CD4-positive, alpha-beta T cell treated with Interleukin-6 at 100 ng/mL for 8 hours (primary cell): Measurements from ENCODE around the gene PFN1.

ENCODE experiments used
- DNase-seq: peaks from one replicate; pipeline ENCODE4 v3.0.0-alpha.2; 2020; ENCODE audit warnings: mixed read lengths, low spot score

PFN1 gene

DNA sequence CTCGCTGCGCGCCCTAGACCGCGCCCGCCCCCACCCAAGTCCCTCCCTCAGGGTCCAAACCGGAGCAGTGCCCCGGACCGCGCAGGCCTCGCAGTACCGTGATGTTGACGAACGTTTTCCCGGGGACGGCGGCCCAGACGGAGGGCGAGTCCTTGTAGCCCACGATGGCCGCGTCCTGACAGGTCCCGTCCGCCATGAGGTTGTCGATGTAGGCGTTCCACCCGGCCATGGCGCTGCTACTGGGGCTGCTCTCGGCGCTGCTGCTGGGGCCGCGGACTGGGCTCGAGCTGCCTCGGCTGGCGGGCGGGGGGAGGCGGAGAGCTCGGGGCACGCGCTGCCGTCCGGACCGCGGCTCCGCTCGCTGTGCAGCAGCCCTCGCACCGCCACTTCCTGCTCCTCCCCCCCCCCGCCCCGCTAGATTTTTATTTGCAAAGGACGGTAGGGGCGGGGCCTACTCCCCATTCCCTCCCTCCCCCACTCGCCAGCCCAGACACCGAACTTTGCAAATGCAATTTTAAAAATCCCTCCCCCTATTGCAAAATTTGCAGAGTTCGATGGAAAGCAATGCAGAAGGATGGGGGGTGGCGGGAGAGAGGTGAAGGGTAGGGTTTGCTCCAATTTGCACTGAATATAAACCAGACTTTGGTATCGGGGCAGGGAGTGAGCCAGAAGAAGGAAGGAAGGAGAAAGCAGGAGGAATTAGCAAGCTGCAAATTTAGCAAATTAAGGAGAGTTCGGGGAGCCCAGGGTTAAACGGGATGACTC is at the start of gene PFN1:
TSS of gene PFN1 (minus strand) at position 365 of the 765 bp plus-strand sequence. CDS start at position 229, 136 bp downstream.
- peak; percentile 94 for DNase-seq

DNA sequence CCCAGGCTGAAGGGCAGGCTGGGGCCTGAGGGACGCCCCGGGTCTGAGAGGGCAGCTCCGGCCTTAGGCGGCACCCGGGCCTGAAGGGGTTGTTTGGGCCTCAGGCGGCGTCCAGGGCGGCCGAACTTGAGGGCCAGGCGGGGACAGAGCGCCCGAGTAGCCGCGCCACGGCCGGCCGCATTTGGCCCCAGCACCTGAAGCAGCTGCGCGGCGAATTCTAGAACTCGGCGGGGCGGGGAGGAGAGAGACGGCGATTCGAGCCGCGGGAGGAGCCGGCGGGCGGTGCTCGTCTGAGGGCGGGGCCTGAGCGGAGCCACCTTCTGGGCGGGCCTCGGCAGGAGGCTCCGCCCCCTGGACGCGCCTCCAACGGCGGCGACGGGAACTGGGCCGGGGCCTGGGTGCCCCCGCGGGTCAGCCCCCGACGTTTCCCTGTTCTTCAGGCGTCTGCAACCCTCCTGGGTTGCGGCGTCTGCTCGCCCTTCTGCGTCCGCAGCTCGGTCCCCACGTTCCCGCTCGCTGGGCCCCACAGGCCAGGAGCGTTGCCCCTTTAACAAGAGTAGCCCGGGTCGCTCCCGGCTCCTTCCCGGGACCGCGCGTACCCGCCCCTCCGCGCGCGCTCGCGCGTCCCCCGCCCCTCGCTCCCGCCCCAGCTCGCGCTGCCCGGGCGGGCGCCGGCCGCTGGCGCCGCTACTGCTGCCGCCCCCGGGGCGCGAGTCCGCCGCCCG is 49.1 kb upstream of the PFN1 start, which contains the start of the genes INCA1 and KIF1C:
TSS of gene INCA1 (minus strand) at position 221 of the 725 bp plus-strand sequence. CDS start 3,085 bp downstream, outside the sequence.
TSS of gene KIF1C (plus strand) at position 649 of the 725 bp plus-strand sequence. CDS start 2,297 bp downstream, outside the sequence.
- peak; percentile 90 for DNase-seq

DNA sequence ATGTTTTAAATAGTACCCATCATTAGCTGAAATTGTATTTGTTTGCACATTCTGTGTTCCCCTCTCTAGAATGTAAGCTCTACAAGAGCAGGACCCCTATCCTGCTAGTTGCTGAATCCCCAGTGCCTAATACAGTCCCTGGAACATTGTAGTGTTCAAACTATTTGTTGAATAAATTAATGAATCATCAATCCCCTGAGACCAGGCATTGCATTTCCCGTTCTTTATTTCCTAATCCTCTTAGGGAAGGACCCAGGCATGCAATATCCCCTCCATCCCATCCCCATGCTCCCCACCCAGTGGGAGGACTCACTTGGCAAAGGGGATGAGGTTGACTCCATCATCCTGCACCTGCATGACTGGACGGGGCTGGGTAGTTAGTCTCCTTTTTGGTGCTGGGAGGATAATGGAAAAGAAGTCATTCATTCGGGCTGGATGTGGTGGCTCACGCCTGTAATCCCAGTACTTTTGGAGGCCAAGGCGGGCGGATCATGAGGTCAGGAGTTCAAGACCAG is 45.8 kb upstream of the PFN1 start:
- no peak for DNase-seq

DNA sequence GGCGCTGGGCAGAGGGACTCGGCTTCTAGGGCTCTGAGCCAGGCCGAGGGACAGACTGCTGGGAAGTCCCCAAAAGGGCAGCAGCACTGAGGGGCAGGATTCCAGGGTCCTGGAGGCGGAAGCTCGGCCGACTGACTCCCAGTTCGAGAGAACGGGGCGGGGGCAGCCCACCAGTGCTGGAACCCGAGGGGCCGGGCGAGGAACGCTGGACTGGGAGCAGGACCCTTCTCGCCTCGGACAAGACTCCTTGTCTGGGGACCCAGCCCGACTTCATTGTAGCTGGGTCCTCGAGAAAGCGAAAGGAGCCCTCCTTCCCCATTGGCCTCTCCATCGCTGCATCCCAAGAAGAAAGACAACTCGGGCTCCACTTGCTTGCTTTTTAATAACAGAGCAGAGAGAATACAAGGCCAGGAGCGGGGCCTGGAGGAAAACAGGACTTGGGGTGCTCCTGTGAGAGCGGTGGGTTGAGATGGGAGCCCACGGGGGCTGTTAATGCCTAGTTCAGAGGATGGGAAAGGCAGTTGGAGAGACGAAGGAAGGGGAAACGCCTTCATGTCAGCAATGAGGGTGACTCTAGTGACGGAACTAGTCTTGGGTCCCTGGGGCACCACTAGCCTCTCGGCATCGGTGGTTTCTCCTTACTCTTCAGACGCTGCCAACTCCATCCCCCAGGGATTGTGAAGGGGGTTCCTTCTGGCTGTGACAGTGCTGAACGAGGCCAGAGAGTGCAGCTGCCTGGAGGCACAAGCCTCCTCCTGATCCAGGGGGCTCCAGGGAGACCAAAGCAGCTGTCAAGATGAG is 39.6 kb upstream of the PFN1 start:
- DNase-seq: no peak

DNA sequence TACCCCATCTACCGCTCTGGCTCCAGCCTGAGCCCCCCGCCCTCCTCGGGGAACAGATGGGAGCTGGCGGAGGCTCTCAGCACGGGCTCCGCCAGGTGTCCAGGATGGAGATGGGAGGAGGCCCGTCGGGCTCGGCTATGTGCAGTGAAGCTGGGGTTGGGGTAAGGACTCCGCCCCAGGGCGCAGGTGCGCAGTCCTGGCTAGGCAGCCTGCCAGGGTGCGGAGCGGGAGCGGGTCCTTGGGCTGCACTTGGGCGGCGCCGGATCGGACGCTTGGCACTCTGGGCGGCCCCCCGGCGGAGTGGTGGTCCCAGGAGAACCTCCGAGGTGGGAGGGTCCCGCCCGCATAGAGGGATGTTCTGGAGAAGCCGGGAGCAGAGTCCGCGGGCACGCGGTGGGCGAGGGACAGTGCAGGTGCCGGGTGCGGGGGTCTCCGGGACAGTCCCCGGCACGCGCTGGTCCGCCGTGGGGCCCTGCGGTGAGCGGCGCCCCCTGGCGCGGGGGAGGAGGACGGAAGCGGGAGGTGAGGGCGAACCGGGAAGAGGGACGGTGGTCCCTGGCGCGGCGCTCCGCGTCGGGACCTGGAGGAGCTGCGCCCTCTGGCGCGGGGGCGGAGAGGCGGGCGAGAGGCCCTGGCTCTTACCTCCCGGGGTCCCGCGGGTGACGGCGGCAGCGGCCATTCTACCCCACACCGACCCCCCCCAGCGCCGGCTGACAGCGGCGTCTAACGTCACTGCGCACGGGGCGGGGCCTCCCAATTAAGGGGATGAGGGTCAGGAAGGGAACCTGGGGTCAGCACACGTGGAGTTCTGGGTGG is 38.8 kb upstream of the PFN1 start, which contains the start of gene CAMTA2:
TSS of gene CAMTA2 (minus strand) at position 725 of the 816 bp plus-strand sequence. CDS start 1,453 bp downstream, outside the sequence.
- DNase-seq: peak; percentile 82

DNA sequence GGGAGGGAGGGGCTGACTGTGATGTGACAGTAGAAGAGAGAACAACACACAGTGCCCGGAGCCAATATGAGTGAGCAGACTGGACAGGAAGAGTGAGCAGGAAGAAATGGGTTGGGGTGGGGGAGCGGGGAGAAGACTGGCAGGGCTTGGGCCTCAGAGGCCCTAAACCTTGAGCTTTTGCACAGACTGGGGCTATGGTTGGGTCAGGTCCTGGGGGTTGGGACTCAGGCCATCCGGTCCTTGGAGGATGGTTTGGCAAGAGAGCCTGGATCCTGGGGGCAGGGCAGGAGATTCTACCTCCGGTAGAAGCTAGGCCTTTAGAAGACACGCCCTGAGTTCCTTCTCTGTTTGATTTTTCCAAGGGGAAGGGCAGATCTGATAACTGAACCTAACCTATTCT is 38.1 kb upstream of the PFN1 start:
- no peak for DNase-seq

DNA sequence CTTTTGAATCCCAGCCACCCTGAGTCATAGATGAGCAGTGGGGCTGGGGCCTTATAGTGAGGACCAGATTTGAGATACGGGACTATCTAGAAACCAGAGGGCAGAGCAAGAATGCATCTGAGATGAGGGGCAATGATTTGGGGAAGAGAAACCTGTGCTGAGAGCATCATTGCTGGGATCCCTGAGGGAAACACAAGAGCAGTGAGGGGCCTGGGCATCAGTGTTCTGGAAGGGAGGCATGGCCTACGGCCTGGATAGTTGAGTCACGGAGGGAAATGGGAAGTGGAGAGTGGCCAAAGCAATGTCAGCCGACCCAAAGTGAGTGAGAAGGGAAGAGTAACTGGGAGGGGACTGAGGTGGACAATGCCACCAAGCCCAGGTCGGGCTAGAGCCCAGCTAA is 34.0 kb upstream of the PFN1 start:
- DNase-seq: no peak

DNA sequence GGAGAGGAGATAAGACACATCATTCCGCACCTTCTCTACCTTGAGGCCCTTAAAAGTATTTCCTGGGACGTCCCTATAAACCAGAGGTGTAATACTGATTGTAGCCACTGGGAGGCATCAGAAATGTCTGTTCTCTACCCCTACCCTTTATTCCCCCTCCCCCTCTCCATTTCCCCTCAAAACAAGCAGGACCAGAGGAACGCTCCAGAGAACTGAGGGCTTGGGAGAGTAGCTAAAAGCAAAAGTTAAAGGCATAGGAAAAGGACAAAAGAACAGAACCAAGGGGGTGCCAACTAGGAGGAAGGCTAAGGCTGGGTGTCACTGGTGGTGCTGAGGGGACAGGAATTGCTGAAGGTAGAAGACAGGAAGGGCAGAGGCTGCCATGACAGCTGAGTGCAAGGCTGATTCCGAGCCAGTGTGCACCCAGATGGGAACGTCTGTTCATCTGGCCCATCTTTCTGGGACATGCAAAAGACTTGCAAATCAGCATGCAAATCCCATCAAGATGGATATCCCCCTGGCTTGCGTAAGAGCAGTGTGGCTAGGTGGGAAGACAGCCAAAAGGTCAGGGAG is 32.4 kb upstream of the PFN1 start:
- DNase-seq: peak; percentile 66

DNA sequence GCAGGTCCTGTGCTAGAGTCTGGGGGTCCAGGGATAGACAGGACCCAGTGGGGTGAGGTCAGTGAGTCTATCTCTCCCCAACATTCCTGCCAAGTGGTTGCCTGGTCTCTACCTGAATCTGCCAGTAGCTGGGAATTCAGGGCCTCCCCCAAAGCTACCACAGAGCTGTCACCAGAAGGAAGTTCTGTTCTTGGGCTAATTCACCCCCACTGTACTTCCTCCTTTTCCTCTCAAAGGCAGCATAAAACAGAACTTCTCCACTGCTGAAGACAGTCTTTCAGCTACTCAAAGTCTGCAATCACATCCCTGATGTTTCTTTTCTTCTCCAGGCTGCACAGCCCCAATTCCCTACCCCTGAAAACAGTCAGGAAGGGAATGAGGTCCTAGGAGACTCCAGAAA is 30.4 kb upstream of the PFN1 start:
- DNase-seq: no peak

DNA sequence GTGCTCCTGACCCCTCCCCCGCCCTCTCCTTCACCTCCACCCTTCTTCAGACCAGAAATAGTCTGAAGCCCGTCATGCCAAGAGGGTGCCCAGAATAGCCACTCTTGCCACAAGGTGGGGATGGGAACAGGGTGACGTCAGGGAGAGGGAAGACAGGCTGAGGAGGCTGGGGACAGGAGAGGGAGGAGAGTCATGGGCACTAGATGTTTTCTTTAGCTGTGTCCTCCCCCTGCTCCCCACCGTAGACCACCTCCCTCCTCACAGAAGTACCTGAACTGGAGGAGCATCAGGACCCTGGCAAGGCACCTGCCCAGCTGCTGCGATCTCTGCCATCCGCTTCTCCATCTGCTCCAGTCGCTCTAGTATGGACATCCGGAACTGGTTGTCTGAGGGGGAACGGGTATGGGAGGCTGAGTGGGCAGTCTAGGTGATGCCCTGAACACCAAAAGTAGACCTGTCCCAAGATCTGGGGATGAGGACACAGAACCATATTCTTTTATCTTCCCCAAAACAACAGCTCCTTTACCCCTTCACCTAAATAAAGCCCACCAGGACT is 25.9 kb upstream of the PFN1 start:
- DNase-seq: no peak

DNA sequence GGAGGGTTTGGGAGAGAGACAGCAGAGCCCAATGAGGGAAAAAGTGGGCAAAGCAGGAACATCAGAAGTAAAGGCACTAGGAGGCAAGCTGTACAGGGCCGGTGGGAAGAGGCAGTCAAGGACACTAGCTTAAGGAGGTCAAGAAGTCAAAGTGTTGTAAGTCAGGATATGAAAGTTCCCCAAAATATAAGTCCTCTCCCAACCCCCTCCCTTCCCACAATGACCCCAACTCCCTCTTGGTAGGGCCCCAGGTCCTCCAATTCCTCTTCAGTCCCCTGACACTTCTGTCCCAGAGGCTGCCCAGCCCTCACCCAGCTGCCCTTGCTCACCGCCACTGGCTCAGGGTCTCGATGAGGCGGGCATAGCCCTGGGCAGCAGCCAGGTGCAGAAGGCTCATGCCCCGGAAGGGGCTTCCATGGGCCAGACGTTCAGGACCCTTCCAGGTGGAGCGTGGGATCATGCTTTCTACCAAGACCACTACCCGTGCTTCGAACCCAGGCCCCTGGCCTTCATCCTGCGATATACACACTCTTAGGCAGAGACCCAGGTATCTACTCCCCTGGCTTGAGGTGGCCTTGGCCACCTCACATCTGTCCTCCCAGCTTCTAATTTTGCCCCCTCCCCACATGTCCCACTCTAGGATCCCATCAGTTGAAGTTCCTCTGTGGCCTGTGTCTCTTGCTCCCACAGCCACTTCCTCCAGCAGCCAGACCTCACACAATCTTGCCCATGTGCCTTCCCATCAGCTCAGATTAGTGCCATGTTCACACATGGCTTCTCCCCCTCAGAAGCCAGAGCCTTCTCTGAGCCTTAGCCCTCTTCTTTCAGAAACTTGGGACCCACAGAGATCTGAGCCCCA is 25.2 kb upstream of the PFN1 start:
- DNase-seq: no peak

DNA sequence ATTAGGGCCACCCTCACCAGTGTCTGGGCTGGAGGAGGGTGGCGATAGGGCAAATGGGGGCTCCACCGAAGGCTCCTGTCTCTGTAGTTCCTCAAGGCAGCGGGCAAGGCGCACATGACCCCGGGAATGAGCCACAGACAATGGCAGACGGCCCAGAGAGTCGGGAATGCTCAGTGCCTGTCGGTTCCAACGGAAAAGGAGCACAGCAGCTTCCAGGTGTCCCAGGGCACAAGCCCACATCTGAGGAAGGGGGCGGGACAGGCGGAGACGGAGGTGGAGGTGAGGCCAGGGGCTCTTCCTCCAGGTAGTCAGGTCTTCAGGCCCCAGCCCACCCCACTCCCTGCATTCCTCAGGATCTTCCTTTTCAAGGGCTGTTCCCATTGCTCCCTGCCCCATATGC is 24.4 kb upstream of the PFN1 start:
- DNase-seq: no peak

DNA sequence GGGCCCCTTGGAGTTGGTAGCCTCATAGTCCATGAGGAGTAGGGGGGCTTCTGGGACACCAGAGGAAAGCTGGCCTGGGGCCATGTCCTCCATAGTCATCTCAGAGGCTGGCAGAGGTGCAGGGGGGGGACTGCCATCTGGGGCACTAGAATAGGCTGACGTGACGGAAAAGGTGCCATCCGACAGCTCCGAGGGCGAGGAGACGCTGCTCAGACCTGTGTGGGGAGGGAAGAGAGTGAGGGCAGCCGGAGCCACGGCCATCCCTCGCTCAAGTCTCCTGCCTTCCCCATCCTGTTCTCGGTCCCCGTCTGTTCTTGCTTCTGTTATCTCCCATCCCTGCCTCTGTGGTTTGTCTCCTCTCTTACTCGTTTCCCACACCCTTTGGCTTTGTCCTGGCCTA is 24.0 kb upstream of the PFN1 start:
- DNase-seq: no peak

DNA sequence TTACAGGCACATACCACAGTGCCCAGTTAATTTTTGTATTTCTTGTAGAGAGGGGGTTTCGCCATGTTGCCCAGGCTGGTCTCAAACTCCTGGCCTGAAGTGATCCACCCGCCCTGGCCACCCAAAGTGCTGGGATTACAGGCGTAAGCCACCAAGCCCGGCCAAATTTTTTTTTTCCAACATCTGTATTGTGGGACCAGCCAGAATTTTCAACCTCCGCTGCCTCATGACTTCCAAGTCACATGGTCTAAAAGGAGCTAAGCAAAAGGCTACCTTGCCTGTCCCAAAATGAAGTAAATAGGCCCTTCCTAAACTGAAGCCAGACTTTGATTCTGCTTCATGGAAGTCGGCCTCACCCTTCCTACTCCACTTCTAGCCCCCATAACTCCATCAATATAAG is 23.5 kb upstream of the PFN1 start:
- DNase-seq: no peak

DNA sequence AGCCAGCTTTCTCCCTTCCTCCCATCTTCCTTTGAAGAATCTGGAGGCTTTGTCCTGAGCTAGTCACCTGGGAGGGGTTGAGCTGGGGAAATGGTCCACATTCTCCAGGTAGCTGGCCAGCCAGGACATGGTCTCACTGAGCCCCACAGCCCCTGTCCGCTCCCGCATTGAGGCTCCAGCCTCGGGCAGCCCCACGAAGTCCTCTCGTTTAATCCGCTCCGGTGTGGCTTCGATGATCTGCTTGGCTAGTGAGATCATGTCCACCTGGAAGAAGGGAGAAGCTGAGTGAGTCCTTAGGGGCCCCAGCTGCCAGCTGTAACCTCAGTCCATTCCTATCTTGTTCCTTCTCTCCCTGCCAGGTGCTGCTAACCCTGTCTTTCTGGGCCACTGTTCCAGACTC is 21.9 kb upstream of the PFN1 start:
- no peak for DNase-seq

DNA sequence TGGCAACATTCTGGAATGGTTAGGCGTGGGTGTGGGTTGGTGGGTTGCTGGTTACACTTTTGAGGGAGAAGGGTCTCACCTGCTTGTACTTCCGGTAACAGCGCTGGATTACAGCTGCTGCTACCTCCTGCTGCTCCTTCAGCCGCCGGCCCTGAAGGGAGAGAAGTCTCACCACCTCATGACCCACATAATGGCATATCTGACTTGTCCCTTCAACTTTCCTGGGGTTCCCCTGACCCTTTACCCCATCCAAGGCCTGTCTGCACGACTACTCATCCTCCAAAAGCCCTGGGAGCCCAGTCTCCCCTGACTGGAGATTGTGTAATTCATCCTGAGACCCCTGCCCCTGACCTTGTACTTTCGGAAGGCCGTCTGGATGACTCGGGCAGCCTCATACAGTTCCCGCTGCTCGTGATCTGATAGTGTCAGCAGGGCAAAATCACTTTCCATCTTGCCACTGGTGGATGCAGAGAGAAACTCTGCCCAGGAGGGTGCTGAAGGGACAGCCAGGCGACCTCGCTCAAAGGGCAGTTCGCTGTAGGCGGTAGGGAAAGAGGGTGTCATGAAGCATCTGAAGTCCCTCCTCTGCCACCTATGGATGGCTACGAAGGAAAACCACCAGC is 21.3 kb upstream of the PFN1 start:
- no peak for DNase-seq

DNA sequence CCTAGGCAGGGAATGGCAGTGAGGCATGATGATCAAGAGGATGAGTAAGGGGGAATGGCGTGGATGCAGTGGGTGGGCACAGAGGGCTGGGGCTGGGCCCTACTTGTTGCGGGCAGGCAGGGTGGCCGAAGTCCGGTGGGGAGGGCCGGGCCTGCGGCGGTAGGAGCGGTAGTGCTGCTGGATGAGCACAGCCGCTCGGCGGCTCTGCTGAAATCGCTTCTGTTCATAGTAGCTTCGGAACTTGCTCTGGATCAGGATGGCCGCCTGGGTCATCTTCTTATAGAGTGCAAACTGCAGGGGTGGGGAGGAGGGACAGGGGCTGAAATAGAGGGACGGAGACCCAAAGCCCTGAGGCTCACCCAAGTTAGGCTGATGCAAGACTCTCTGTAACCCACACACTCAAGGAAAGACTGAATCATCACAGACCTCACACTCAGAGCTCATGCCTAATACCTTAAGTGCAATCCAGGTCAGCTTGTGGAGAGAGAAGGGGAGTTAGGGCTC is 20.8 kb upstream of the PFN1 start:
- DNase-seq: no peak

DNA sequence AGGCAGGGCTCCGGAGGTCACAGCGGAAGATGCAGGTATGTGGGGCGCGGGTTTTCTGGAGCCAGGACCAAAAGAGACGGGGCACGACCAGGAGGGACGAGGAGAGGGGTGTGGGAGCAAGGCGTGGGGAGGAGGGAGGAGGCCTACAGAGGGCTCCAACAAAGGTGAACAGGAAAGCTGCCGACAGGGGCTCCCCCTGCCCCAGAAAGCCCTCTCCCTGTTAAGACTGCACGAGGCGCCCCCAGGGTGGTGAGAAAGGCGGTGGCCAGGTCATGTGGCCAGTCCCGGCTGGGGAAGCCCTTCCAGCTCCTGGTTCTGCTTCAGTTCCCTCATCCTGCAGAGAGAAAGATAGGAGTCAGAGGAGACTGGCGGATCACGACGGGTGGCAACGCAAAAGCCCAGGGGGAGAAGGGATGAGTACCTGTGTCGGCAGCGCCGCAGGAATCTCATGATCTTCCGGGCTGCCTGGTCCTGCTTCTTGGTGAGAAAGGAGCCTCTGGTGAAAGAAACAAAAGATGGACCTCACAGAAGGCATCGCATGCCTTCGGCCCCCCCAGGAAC is 20.2 kb upstream of the PFN1 start:
- DNase-seq: no peak
